HG02938 (cell line): ENCODE data around the gene MAN2A1.

Source experiments
- ATAC-seq: cut with Tn5 transposase; IDR thresholded peaks from one replicate; pipeline ENCODE4 v1.9.1; 2021; ENCODE audit warnings: mild to moderate bottlenecking, moderate library complexity; ENCODE audit not compliant: unreplicated experiment

MAN2A1 gene

GRCh38 chr5:109900461-109900860 is 210.7 kb downstream of the MAN2A1 start:
- no peak for ATAC-seq

- no peak for ATAC-seq
These were observed 211.3 kb downstream of the MAN2A1 start for GRCh38 chr5:109900911-109901627.

DNA sequence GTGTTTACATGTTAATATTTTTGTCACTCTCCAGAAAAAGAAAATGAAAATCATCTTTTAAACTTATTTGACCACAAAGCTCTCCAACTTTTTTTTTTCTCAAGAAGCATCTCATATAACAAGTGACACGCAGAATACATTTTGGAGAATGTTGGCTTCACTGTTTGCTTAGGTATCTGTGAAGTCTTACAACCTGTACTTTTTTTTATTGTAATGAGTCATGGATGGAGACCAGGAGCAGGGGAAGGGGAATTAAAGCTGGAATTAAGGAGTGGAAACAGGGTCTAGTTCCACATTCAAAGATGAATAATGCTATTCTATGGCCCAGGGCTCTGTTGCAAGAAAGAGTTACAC is 211.9 kb downstream of the MAN2A1 start:
- ATAC-seq: no peak

DNA sequence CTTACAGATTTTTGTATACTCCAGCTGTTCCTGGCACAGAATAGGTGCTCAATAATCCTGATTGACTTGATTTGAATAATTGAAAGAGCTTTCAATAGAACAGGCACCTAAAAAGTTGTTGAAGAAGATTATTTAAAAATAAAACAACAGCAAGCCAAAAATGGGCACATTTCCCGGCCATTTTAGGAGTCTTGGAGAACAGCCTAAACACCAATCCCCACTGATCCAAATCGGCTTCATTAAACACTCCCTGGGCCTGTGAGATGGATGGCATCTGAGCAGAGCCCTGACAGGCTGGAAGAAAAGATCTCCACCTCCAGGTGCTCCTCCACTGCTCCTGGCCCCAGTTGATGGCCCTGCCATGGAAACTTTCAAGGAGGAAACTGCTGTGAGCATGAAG is 213.3 kb downstream of the MAN2A1 start:
- no peak for ATAC-seq

- no peak for ATAC-seq
These were observed 216.2 kb downstream of the MAN2A1 start for GRCh38 chr5:109905906-109906305.

GRCh38 chr5:109907189-109907588 is 217.5 kb downstream of the MAN2A1 start:
- ATAC-seq: no peak

DNA sequence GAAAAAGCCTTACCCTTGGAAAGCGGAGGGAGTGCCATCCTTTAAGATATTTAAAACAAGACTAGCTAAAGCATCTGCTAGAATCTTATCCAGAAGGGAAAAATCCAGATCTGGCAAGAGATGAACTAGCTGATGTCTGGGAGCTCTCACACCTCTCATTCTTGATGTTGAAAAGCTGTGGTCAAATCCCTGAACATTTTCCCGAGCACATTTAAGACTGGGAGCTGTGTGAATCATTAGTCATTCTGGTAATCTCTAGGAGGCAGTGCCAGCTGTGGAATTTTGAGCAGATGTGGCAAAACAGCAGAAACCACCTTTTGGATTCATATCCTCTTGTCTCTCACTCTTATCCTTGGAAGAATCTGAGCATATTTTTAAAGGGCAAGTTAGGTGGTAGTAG is 218.0 kb downstream of the MAN2A1 start:
- ATAC-seq: no peak

GRCh38 chr5:109908366-109908765 is 218.6 kb downstream of the MAN2A1 start:
- no peak for ATAC-seq

DNA sequence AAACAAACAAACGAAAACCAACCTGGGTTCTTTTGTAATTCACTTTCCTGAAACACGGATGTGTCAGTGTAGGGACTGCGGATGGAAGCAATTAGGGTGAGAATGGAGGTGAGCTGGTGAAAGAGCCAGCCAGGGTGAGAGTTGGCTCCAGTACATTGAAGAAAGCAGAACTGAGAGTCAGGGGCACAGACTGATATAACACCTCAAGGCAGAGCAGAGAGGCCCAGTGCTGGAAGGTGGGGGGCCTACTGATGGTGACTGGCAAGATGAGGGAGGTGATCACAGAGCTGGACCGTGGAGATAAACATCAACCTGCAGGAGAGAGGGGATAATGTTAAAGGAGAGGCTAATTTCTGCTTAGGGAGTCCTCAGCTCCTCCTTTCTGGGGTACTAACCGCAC is 221.1 kb downstream of the MAN2A1 start:
- ATAC-seq: no peak

- ATAC-seq: no peak
These were observed 222.0 kb downstream of the MAN2A1 start for GRCh38 chr5:109911731-109912130.

GRCh38 chr5:109914906-109915305 is 225.2 kb downstream of the MAN2A1 start:
- ATAC-seq: no peak

GRCh38 chr5:109916481-109917153 is 226.9 kb downstream of the MAN2A1 start:
- no peak for ATAC-seq
